Measurements from ENCODE around the gene DGUOK.
A peak's percentile ranks its signal among the peaks of the same experiment; 100 is the strongest.
"Not testable (repeated sequence)": the region's sequence is repeated elsewhere in the genome, so short reads cannot be mapped to it uniquely, and the experiment has no call there.

The DGUOK gene

DNA sequence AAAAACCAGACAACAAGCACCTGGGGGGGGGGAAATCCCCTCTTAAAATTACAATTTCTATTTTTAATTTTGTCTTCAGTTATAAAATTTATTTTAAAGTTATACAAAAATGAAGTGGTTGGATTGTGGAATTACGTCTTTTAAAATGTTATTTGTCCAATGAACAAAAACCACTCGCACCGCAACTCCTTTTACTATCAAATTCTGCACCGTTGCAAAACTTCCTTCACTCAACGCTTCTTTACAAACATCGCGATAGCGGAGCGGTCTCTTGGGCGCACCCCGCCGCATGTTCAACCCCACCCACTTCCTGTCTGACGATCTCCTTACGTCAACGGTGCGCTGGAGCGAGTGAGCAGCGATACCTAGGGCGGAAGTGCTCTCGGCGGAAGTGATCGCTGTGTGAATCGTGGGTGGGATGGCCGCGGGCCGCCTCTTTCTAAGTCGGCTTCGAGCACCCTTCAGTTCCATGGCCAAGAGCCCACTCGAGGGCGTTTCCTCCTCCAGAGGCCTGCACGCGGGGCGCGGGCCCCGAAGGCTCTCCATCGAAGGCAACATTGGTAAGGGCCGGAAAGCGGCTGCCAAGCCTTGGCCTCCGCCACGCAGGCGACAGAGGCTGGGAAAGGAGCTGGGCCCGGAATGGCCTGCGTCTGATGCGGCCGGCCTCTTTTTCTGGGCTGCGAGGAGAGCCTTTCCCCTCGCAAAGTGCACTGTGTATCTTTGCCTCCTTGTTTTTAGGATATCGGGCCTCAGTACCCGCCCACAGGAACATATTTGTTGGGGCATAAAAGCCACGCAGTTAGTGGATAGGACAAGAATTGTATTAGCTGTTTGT, at the start of gene DGUOK:
Gene DGUOK (plus strand): TSS at position 388 of the 835 bp plus-strand sequence. CDS start 31 bp downstream, at position 419.
- peak; percentile 98 for DNase-seq (ENCODE audit: low spot score)

DNA sequence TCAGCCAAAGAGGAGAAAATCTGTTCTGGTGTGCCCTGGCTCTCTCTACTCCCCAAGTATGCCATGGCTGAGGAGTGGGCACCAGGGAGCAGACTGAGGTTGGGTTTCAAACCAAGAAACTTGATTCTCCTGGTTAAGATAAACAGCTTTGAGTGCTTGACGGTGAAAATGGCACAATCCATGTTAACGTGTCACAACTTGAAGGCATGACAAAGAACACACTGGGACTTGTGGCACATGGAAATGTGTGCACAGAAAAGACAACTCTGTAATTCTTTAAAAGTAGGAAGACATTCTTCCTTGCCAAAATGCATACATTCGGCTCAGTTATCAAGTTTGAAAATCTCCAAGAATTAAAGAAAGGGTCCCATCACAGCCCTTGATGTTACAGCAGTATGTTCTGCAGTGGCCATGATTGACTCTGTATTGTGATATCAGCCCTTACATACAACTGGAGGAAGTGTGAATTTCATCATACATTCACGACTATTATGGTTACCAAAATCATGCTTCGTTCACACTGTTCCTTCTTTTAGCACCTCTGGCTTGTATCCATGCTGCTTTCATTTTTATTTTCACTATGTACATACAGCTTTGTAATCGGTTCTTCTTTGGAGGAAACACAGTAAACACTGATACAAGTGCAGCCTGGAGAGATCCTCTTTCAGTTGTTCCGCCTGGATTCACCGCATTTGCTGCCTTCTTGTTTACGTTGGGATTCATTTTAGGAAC, 49.4 kb upstream of the DGUOK start:
- DNase-seq (ENCODE audit: low spot score), result peak; percentile 26

GRCh38 chr2:73877984-73878383, 48.7 kb upstream of the DGUOK start:
- DNase-seq (ENCODE audit: low spot score), result not testable (repeated sequence)

DNA sequence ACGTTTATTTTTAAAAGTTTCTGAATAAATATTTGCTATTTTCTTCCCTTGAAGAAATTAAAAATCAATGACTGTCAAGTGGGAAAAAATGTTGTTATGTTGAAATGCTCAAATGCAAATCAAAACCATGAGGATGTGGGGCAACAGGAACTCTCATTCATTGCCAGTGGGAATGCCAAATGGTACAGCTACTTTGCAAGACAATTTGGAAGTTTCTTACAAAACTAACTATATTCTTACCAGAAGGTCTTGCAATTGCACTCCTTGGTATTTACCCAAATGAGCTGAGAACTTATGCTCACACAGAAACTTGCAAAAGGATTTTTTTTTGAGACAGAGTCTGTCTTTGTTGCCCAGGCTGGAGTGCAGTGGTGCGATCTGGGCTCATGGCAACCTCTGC, 41.3 kb upstream of the DGUOK start:
- DNase-seq (ENCODE audit: low spot score), result no peak

DNA sequence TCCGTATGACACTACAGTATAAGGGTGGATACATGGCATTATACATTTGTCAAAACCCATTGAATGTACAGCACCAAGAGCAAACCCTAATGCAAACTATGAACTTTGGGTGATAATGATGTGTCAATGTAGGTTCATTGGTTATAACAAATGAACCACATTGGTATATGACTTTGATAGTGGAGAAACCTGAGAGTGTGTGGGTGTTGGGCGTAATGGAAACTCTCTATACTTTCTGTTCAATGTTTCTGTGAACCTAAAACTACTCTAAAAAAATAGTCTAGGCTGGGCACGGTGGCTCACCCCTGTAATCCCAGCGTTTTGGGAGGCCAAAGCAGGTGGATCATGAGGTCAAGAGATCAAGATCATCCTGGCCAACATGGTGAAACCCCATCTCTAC, 40.3 kb upstream of the DGUOK start:
- DNase-seq (ENCODE audit: low spot score), result no peak

GRCh38 chr2:73887596-73888353, 38.9 kb upstream of the DGUOK start:
- DNase-seq (ENCODE audit: low spot score), result not testable (repeated sequence)

DNA sequence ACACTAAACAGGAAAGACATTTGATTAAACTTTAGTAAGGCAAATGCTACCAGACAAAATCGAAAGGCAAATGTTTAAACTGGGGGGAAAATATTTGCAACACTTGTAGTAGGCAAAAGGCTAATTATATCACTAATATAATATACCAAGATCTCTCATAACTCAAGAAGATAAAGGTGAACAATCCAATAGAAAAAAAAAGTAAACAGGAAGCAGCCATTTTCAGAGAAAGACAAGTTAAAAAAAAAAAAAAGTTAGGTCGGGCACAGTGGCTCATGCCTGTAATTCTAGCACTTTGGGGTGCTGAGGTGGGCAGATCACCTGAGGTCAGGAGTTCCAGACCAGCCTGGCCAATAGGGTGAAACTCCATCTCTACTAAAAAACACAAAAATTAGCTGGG, 38.3 kb upstream of the DGUOK start:
- no peak for DNase-seq (ENCODE audit: low spot score)

- DNase-seq (ENCODE audit: low spot score), result no peak
Observed at GRCh38 chr2:73889206-73889605, 37.5 kb upstream of the DGUOK start.

DNA sequence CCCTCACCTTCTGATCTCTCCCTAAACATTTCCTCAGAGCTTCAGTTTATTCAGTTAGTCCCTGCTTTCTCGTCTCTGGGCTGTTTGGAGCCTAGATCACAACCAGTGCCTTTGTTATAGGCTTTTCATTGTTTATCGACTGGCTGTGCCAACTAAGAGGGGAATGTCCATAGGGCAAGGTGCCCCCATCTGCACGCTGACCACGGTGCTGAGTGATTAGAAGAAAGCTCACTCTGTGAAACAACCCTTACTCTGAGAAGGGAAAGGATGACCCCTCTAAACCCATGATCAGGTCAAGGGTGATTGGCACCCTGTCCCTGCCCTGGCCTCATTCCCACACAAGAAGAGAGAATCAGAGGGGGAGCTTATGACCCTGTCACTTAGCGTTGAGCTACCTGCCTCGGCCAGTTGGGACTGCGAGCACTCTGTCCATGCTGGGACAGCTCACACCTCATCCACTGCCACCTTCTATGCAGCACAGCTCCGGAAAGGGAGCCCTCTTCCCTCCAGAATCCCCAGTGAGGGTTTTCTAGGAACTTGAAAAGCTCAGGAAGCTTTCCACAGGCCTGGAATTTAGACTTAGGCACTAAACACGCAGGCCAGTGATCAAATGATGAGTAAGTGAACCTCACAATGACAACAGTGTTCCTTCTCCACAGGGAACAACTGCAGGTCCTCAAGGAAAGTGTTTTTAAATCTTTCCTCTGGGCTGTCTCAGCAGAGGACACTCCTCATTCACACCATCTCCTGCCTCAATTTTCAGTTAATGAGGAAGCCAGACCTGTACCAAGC, 36.2 kb upstream of the DGUOK start:
- peak; percentile 72 for DNase-seq (ENCODE audit: low spot score)

GRCh38 chr2:73891276-73891901, 35.3 kb upstream of the DGUOK start:
- no peak for DNase-seq (ENCODE audit: low spot score)

GRCh38 chr2:73892631-73893329, 33.9 kb upstream of the DGUOK start, which contains the start of gene ACTG2:
Gene ACTG2, plus strand, starts transcription at chr2:73893008. Its CDS starts 8,304 bp downstream, at chr2:73901312.
- no peak for DNase-seq (ENCODE audit: low spot score)

- no peak for DNase-seq (ENCODE audit: low spot score)
Observed at GRCh38 chr2:73893764-73894474, 32.8 kb upstream of the DGUOK start.

GRCh38 chr2:73894475-73894850, 32.2 kb upstream of the DGUOK start:
- no peak for DNase-seq (ENCODE audit: low spot score)

- DNase-seq (ENCODE audit: low spot score), result no peak
Observed at GRCh38 chr2:73894877-73895276, 31.8 kb upstream of the DGUOK start.

DNA sequence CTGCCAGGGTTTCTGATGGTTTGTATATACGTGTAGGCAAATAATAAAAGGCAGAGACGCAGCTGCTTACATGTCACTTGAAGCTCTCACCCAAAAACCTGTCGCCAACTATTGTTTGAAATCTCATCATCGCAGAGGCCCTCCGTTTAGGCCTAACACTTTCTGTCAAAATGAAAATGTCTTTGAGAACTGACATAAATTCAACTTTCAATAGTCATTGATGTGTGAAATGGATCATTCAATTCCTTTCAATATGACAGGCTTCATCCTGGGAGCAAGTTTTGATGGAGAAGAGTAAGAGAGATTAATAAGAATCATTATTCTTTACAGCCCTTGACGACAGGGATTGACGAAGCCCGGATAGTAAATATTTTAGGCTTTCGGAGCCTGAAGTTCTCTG, 31.2 kb upstream of the DGUOK start:
- no peak for DNase-seq (ENCODE audit: low spot score)

DNA sequence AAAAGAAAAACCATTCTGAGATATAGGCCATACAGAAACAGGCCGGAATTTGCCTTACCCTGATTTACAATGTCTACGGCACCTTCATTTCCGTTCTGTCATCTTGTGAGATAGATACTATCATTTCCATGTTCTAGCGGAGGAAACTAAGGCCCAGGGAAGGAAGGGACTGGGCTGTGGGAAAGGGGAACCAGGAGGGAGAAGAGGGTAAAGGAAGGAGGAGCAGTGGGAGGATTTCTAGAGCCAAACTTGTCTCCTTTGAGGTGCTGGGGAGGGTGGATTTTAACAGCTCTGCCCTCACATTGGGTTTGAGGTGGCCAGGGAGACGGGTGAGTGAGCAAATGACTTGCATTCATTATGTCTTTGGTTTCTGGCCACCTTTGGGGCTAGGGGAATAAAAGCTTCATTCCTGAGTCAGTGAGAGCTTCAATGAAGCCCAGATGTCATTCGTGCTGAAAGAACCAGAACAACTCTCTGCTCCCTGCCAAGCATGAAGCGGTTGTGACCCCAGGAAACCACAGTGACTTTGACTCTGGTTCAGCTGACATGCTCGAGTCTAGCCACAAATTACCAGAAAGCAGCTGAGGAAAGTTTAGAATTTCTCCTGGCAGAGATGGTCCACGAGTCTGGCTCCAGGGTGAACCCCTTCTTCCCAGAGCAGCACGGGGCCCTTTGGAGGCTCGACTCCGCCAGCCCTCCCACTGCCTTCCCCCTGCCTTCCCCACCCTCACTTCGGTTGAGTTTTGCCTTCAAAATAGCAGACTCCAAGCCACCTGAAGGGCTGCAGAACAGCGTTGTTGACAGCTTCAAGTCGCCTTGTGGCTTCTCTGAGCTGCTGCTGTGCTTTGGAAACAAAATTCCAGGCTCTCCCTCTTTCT, 30.1 kb upstream of the DGUOK start:
- DNase-seq (ENCODE audit: low spot score), result peak; percentile 14

GRCh38 chr2:73897240-73897583, 29.5 kb upstream of the DGUOK start:
- no peak for DNase-seq (ENCODE audit: low spot score)

DNA sequence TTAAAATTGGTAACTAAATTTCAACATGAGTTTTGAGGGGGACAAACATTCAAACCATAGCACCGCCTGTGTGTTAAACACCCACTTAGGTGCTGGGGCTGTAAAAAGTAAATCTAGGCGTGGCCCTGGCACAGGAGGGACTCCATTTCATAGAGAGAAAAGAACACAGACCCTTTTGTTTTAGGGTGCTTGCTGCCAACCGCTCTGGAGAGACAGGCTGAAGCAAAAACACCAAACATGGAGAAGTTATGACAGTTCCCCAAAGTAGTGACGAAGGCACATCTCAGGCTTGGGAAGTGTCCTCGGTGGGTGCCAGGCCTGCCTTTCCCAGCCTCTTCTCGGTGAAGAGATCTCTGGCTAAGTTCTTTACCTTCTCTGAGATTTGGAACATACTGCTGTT, 28.7 kb upstream of the DGUOK start:
- no peak for DNase-seq (ENCODE audit: low spot score)

GRCh38 chr2:73899801-73900336, 26.8 kb upstream of the DGUOK start:
- DNase-seq (ENCODE audit: low spot score), result no peak
